Measurements from ENCODE around the gene GAS7. TPM values are rescaled to one million over a fixed set of nuclear protein-coding genes. Genes with fewer than 3 reads are reported as not detected.

GAS7 gene
- polyA plus RNA-seq, 3 donors = 13.0 to 16.9 (median 16.9) TPM

GRCh38 chr17:9902120-9902519, 296.3 kb downstream of the GAS7 start:
- DNase-seq (ENCODE audit: extremely low read depth in 1 of 11, low read depth in 9 of 11, low spot score in 4 of 11) = no peak

DNA sequence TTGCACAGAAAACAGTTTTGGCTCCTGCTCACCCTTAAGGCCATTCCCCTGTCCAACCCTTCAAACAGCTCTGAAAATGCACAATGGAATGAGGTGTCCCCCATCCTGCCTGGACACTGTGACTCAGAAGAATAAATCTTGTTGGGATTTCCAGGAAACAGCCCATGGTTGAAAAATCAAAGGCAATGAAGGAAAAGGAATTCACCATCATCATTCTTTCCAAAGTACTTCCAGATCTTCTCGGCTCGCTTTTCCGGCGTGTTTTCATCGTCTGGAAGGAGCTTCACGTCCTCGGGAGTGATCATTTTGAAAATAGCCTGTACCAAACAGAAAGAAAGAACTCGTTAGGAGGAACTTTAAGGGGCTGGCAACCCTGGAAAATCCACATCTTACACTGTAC, 297.6 kb downstream of the GAS7 start:
- peak in 4 of 11 donors; percentile 13 to 38 (median 32) for DNase-seq (ENCODE audit: extremely low read depth in 1 of 11, low read depth in 9 of 11, low spot score in 4 of 11)

DNA sequence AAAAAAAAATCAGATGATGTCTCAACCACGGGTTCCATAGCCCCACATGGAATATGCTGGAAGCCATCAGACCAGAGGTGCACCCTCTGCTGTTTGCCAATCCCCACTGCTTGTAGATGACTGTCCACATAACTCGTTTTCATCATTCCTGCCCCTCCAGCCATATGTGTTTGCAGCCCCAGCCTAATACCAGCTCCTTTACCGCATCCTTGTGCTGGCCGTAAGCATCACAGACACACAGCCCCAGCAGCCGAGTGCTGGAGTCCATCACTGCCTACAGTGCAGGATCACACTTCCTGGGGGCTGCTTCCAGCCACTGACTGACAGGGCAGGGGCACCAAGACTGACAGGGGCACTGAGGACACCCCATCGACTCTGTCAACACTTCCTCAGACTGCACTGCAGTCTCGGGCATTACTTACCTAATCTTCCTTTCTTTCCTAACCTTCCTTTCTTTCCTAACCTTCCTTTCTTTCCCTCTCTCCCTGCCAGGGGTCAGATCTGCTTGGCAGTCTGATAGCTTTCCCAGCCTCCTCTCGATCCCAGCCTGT, 298.3 kb downstream of the GAS7 start:
- DNase-seq (ENCODE audit: extremely low read depth in 1 of 11, low read depth in 9 of 11, low spot score in 4 of 11) = no peak

GRCh38 chr17:9899280-9900043, 298.9 kb downstream of the GAS7 start:
- no peak for DNase-seq (ENCODE audit: extremely low read depth in 1 of 11, low read depth in 9 of 11, low spot score in 4 of 11)

DNA sequence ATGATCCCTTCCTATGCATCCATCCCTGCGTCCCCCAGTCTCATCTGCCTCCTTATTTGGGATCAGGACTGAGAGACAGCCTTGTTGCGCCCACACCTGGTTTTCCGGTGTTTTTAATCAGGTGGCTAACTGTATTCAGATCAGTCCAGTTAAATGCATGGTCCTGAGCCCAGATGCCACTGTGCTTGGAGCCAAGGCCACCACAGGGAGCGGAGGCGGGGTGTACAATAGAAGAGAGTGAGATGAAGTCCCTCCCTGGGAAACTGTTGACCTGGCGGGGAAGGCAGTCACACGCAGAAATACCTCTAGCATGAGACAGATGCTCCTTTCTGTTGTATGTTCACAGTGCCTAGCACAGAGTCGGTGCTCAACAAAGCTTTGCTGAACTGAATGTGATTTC, 299.6 kb downstream of the GAS7 start:
- no peak for DNase-seq (ENCODE audit: extremely low read depth in 1 of 11, low read depth in 9 of 11, low spot score in 4 of 11)

DNA sequence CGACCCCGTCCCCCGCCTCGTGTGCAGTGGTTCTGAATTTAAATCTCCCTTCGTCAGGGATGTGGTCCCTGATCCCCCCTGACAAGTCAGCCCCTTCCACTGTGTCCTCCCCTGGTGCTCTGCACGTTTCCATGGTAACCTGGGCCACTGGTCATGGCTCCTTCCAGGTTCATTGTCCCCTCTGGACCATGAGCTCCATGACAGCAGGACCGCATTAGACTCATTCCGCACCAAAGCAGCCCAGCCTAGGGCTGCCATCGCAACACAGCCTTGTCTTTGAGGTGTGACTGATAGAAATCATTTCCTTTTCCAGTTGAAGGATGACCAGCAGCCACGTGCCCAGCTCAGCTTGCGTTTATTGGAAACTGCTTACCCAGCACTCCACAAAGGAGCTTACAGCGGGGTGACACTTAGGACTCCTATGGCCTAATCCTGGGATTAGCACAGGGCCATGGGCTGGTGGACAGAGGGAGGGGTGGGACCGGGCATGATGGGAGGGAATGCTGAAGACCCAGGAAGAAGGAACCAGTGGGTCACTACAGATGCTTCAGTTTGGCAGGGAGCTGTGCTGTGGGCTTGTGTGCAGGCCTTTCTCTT, 300.9 kb downstream of the GAS7 start:
- DNase-seq (ENCODE audit: extremely low read depth in 1 of 11, low read depth in 9 of 11, low spot score in 4 of 11) = no peak

GRCh38 chr17:9895923-9896322, 302.5 kb downstream of the GAS7 start:
- DNase-seq (ENCODE audit: extremely low read depth in 1 of 11, low read depth in 9 of 11, low spot score in 4 of 11) = no peak

DNA sequence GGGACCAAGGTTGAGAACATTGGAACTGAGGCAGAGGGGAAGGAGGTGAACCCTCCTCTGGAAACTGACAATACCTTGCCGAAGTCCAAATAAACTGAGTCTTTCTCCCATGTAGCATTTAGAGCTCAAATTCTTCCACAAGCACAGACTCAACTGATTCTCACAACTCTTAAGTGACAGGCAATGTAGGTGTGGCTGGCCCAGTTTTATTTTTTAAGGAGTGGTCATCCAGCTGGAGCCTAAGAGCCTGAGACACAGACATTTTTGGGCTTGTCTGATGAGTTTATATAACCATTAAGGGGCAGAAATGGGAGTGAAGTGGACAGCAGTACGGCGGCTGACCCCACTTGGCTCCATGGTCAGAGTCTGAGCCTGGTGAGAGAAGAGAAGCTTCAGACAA, 304.2 kb downstream of the GAS7 start:
- no peak for DNase-seq (ENCODE audit: extremely low read depth in 1 of 11, low read depth in 9 of 11, low spot score in 4 of 11)

DNA sequence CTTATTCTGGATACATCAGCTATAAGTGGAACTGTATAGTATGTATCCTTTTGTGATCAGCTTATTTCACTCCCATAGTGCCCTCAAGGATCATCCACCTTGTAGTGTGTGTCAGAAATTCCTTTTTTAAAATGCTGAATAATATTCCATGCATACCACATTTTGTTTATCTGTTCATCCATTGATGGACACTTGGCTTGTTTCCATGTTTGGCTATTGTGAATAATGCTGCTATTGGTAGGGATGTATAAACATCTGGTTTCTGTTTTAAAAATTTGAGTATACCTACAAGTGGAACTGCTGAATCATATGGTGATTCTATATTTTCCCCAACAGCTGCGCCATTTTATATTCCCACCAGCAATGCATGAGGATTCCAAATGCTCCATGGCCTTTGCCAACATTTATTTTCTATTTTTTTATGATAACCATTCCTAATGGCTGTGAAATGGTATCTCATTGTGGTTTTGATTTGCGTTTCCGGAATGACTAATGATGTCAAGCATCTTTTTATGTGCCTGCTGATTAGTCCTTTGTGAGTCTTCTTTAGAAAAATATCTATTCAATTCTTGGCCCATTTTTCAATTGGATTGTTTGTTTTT, 304.9 kb downstream of the GAS7 start:
- no peak for DNase-seq (ENCODE audit: extremely low read depth in 1 of 11, low read depth in 9 of 11, low spot score in 4 of 11)

- no peak for DNase-seq (ENCODE audit: extremely low read depth in 1 of 11, low read depth in 9 of 11, low spot score in 4 of 11)
These were observed 308.3 kb downstream of the GAS7 start for GRCh38 chr17:9890124-9890523.

DNA sequence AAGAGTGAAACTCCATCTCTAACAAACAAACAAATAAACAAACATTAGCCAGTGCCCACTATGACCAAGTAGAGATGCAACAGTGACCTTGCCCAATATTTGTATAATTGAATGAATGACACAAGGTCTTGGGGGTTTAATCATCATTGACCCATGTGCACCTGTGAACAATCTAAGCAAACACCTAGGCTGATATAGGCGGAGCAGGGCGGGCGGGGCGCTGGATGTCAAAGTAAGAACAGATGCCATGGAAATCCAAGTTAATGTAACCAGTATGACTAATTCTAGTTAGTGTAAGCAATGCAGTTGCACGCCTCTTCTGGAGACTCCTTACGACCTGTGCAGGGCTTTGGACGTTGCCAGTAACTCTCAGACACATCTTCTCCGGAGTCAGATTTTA, 310.9 kb downstream of the GAS7 start:
- DNase-seq (ENCODE audit: extremely low read depth in 1 of 11, low read depth in 9 of 11, low spot score in 4 of 11) = no peak

- DNase-seq (ENCODE audit: extremely low read depth in 1 of 11, low read depth in 9 of 11, low spot score in 4 of 11) = no peak
These were observed 312.1 kb downstream of the GAS7 start for GRCh38 chr17:9886141-9886930.

GRCh38 chr17:9883451-9883850, 315.0 kb downstream of the GAS7 start:
- no peak for DNase-seq (ENCODE audit: extremely low read depth in 1 of 11, low read depth in 9 of 11, low spot score in 4 of 11)

- DNase-seq (ENCODE audit: extremely low read depth in 1 of 11, low read depth in 9 of 11, low spot score in 4 of 11) = no peak
These were observed 317.8 kb downstream of the GAS7 start for GRCh38 chr17:9880582-9880999.

- DNase-seq (ENCODE audit: extremely low read depth in 1 of 11, low read depth in 9 of 11, low spot score in 4 of 11) = no peak
These were observed 319.4 kb downstream of the GAS7 start for GRCh38 chr17:9878786-9879525.

- no peak for DNase-seq (ENCODE audit: extremely low read depth in 1 of 11, low read depth in 9 of 11, low spot score in 4 of 11)
These were observed 320.1 kb downstream of the GAS7 start for GRCh38 chr17:9878356-9878755.

- DNase-seq (ENCODE audit: extremely low read depth in 1 of 11, low read depth in 9 of 11, low spot score in 4 of 11) = no peak
These were observed 323.0 kb downstream of the GAS7 start for GRCh38 chr17:9875441-9875840.

GRCh38 chr17:9874722-9875121, 323.7 kb downstream of the GAS7 start:
- no peak for DNase-seq (ENCODE audit: extremely low read depth in 1 of 11, low read depth in 9 of 11, low spot score in 4 of 11)

DNA sequence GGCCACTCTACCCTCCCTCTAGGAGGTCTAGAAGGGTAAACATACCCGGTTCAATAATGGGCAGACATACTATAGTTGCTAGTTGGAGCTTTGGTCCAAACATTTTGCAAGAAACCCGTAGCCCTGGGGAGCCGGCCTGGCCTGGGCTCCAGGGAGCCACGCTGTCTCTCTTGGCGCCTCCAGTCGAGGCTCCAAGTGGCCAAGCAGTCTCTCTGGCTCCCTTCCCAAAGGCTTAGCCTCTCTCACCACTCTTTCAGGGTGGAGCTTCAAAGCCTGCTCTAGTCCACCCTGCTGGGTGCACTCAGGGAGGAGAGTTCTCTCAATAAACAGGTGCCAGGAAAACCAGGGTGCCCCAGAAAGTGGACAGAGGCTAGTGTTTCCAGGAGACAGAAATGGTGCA, 325.6 kb downstream of the GAS7 start:
- DNase-seq (ENCODE audit: extremely low read depth in 1 of 11, low read depth in 9 of 11, low spot score in 4 of 11) = no peak

Data from renal cortex interstitium (tissue), 11 donors.